A549 treated with AZD9567 at 1 μM for 4 hours (cell line): Measurements from ENCODE around the gene NTNG2. TPM values are rescaled to one million over a fixed set of nuclear protein-coding genes. Genes with fewer than 3 reads are reported as not detected.

Experiments used
- total RNA-seq: library from RNA; stranded (reverse); fragments of 200-300 nt; extraction: Qiagen RNA extraction; gene quantifications from 5 replicates; pipeline ENCODE4 v1.2.3, GENCODE V29; 2022; ENCODE audit not compliant: insufficient read depth

NTNG2 gene, protein sequence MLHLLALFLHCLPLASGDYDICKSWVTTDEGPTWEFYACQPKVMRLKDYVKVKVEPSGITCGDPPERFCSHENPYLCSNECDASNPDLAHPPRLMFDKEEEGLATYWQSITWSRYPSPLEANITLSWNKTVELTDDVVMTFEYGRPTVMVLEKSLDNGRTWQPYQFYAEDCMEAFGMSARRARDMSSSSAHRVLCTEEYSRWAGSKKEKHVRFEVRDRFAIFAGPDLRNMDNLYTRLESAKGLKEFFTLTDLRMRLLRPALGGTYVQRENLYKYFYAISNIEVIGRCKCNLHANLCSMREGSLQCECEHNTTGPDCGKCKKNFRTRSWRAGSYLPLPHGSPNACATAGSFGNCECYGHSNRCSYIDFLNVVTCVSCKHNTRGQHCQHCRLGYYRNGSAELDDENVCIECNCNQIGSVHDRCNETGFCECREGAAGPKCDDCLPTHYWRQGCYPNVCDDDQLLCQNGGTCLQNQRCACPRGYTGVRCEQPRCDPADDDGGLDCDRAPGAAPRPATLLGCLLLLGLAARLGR
- total RNA-seq = 1.5 to 4.0 TPM (median 1.8 TPM) in 5 replicates

DNA sequence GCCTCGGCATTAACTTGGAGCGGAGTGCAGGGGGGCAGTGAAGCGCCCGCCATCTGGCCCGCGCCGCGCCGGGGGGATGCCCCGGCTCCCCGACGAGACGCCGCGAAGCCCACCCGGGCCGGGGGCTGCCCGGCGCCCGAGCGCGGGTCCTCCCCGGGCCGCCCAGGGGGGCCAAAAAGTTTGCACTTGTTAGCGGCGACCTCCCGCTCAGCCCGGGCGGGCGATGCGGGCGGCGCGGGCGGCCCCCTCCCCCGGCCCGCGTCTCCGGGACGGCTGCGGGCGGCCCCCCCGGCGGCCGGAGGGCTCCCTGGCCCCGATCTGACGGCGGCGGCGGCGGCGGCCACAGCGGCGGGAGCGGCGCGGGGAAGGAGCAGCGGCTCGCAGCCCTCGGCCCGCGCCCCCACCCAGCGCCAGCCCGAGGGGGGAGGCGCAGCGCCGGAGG, at the start of gene NTNG2:
TSS of gene NTNG2 (plus strand) at position 316 of the 442 bp plus-strand sequence. CDS start 4,774 bp downstream, outside the sequence.

Other genes starting within 250 kb of the NTNG2 start
- gene MED27, start 82.2 kb upstream of the NTNG2 start, total RNA-seq = 30.9 to 35.8 TPM (median 33.3 TPM) in 5 replicates
- 18.3 to 20.1 TPM (median 18.7 TPM) in 5 replicates for gene SETX, start 192.9 kb downstream of the NTNG2 start, total RNA-seq
- 13.5 to 18.4 TPM (median 14.2 TPM) in 5 replicates for gene TTF1, start 244.8 kb downstream of the NTNG2 start, total RNA-seq
- gene CFAP77, start 248.2 kb downstream of the NTNG2 start, total RNA-seq = 0.07 to 0.14 TPM (median 0.12 TPM) in 4 of 5 replicates, not detected in the other